Activated CD4-positive, alpha-beta T cell treated with anti-CD3 and anti-CD28 coated beads for 36 hours (primary cell): ENCODE measurements around the gene SRL. TPM values are rescaled to one million over a fixed set of nuclear protein-coding genes. Genes with fewer than 3 reads are reported as not detected.
A peak's percentile ranks its signal among the peaks of the same experiment; 100 is the strongest.

Experiments
- ATAC-seq: fragments of 200-7000 bp; cut with Tn5 transposase; one replicate; pipeline ENCODE4 v1.10.0; 2021; ENCODE audit warnings: mild to moderate bottlenecking, moderate library complexity
- CTCF ChIA-PET: fragments of 350-600 bp; sonication (Branson Sonifier 250); formaldehyde crosslinking; loops from one replicate; lab custom pipeline; 2021; ENCODE audit warnings: antibody characterized with exemption; lab: Charles Lee
- POLR2A ChIA-PET: fragments of 350-600 bp; sonication (Branson Sonifier 250); formaldehyde crosslinking; loops from one replicate; lab custom pipeline; 2021; ENCODE audit warnings: antibody characterized with exemption, inconsistent platforms; lab: Charles Lee
- DNase-seq: peaks from one replicate; pipeline ENCODE4 v3.0.0-alpha.2; 2020
- H3K27ac Mint-ChIP-seq: one replicate; pipeline ENCODE4 v1.8.0; 2021; ENCODE audit warnings: mixed read lengths
- H3K27me3 Mint-ChIP-seq: one replicate; pipeline ENCODE4 v1.8.0; 2021; ENCODE audit warnings: mixed read lengths
- H3K36me3 Mint-ChIP-seq: one replicate; pipeline ENCODE4 v1.8.0; 2021; ENCODE audit warnings: low read depth, mixed read lengths
- H3K4me1 Mint-ChIP-seq: one replicate; pipeline ENCODE4 v1.8.0; 2021; ENCODE audit warnings: mixed read lengths
- H3K4me3 Mint-ChIP-seq: one replicate; pipeline ENCODE4 v1.8.0; 2021; ENCODE audit warnings: mild to moderate bottlenecking, moderate library complexity, mixed read lengths
- H3K9me3 Mint-ChIP-seq: one replicate; pipeline ENCODE4 v1.8.0; 2021; ENCODE audit warnings: low read depth, mixed read lengths
- intact Hi-C, 2 experiments: fragments of 100-400 bp; cut with DNase I in 1 of 2; cut with micrococcal nuclease in 1 of 2; formaldehyde crosslinking; loops; one replicate each; pipeline versions ENCODE4 v1.14.2 to v1.15.1; 2022 to 2024; cut with DNase I, micrococcal nuclease
- total RNA-seq, 2 experiments: library from RNA; stranded (reverse); gene quantifications; one replicate each; pipeline ENCODE4 v1.2.3, GENCODE V29; 2021

The SRL gene
- total RNA-seq, 2 experiments from 2014 or later, result not detected

DNA sequence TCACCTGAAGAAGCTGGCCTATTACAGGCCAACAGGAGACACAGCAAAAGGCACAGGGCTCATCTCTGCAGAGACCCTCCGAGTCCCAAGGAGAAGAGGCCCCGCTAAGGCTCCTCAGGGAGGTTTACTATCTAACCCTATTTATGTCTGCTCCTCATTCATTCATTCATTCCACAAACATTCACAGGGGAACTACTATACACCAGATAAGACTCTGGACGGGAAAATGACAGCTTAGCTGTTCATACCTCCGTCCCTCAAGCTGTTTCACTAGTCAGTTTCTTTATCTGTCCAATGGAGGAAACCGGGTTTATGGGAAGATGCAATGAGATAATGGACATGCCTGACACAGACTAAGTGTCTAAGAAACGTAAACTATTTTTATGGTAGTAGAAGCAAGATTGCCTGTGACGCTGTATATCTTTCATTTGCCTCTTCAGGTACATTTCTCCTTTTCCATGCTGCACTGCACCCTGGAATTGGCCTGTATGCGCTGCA lies 62.1 kb downstream of the SRL start:
- no peak overlapping the region for H3K27ac Mint-ChIP-seq
- POLR2A ChIA-PET, result no interaction called here
- CTCF ChIA-PET, result interaction anchor here (0.6 to 1.0 kb wide), 3 partner anchors 32 to 74 kb away, joined by 3 to 5 read pairs (median 4); no protein-coding TSS in a partner anchor
- intact Hi-C loops, result loop anchor here in 1 of 2 experiments (5.0 kb wide), 1 partner anchor 568 kb away; the partner anchor contains the start of gene SLX4
- no peak overlapping the region for H3K4me3 Mint-ChIP-seq
- H3K36me3 Mint-ChIP-seq, result no peaks in the 10 kb centered on the region
- peaks cover 7% of the 10 kb centered on the region for H3K4me1 Mint-ChIP-seq
- no peaks in the 10 kb centered on the region for H3K9me3 Mint-ChIP-seq
- DNase-seq (no peak), ATAC-seq (no peak)
- H3K27me3 Mint-ChIP-seq, result peaks cover 3% of the 10 kb centered on the region

DNA sequence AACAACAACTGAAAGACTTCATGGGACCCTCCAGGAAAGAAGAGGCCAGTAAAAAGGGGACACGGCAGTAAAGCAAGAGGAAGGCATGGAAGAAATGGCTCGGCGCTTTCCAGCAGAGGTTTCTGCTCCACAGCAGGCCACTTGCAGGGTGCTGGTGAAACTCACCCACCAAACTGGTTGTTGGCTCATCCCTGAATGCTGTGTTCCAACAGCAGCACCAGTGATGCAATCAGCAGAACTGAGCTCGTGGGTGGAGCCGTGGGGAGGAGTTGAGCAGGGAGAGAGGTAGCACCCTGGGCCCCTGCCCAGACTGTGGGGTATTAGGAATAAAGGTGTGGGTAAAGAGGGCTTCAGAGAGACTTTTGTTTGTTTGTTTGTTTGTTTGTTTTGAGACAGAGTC lies 62.9 kb downstream of the SRL start:
- no peaks in the 10 kb centered on the region for H3K36me3 Mint-ChIP-seq
- CTCF ChIA-PET, result interaction anchor here (0.7 to 1.0 kb wide), 2 partner anchors 16 to 75 kb away, joined by 3 read pairs; no protein-coding TSS in a partner anchor
- peaks cover 4% of the 10 kb centered on the region for H3K4me1 Mint-ChIP-seq

DNA sequence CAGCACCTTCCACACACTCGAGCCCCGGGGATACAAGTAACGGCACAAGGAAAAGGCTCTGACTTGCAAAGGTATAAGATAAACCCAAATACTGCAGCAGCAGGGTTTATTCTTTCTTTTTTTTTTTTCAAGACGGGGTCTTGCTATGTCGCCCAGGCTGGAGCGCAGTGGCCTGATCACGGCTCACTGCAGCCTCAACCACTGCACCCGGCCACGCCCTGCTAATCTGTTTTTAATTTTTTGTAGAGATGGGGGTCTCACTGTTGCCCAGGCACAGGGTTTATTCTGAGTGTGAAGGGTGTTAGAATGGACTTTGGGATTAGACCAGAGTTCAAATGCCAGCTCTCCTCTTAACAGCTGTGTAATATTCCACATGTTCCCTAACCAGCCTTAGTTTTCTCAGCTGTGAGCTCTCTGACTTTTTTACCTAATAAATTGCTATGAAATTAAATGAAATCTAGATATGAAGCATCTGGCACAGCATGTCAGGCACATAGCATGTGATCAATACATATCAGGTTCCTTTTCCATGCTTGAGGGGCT lies 63.3 kb downstream of the SRL start:
- CTCF ChIA-PET, result interaction anchor here (0.7 to 1.0 kb wide), 2 partner anchors 16 to 75 kb away, joined by 3 read pairs; no protein-coding TSS in a partner anchor
- ATAC-seq, result no peak
- Mint-ChIP-seq H3K4me3 (no peak overlapping the region), H3K36me3 (no peaks in the 10 kb centered on the region), H3K9me3 (no peaks in the 10 kb centered on the region), H3K27ac (no peak overlapping the region), H3K27me3 (peaks cover 3% of the 10 kb centered on the region), H3K4me1 (peaks cover 4% of the 10 kb centered on the region)
- intact Hi-C loops, result no loop called here
- POLR2A ChIA-PET, result no interaction called here
- DNase-seq, result no peak

More for the DNA sequence above, 62.9 kb downstream of the SRL start:
- intact Hi-C loops, result no loop called here
- no peak for DNase-seq
- no peak overlapping the region for H3K4me3 Mint-ChIP-seq
- no peak overlapping the region for H3K27ac Mint-ChIP-seq
- H3K27me3 Mint-ChIP-seq, result peaks cover 3% of the 10 kb centered on the region
- H3K9me3 Mint-ChIP-seq, result no peaks in the 10 kb centered on the region
- POLR2A ChIA-PET, result no interaction called here
- no peak for ATAC-seq

DNA sequence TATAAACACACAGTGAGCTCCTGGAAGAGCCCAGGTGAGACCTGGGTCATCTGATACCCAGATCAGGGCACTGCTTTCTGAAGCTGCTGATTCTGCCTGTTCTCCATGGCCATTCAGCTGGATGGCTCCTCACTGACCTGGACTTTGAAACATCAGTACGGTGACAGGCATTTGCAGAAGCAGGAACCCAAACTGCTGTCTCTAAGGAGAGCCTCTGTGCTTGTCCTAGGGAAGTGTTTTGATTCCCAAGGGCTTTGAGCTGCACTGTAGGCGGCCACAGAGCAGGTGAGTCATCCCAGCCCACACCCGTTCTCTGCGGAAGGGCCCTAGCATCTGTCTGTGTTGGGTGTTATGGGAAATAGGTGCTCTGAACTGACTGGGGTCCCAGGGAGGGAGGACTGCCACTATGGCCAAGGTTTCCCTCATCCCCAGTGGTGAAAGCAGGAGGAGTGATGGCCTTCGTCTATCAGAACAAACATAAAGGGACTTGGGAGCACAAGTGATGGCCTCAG lies 64.9 kb downstream of the SRL start:
- Mint-ChIP-seq H3K9me3 (no peaks in the 10 kb centered on the region), H3K27ac (no peak overlapping the region), H3K4me1 (peaks cover 6% of the 10 kb centered on the region), H3K27me3 (peaks cover 3% of the 10 kb centered on the region), H3K36me3 (no peaks in the 10 kb centered on the region), H3K4me3 (no peak overlapping the region)
- ChIA-PET POLR2A (no interaction called here), CTCF (interaction anchor here (0.6 to 0.7 kb wide), 2 partner anchors 671 to 1298 kb away, joined by 3 read pairs; no protein-coding TSS in a partner anchor)
- DNase-seq, result peak; percentile 22
- ATAC-seq, result peak; percentile 78
- intact Hi-C loops, result no loop called here

DNA sequence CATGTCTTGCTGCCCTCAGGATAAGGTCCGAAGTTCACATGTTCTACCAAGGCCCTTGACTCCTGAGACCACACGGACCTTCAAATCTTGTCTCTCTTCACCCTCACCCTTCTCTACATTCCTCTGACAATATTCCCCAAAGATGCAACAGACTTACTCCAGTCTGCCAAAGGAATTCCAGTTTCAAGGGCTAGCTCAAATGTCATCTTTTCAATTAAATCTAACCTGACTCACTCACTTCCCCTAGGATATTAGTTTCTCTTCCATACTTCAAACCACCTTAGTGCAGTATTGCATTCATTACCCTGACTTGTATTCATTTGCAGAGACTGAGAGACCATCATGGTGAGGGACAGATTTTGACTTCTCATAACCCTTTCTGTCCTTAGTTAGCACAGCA lies 66.0 kb downstream of the SRL start:
- intact Hi-C loops, result no loop called here
- DNase-seq, result no peak
- H3K9me3 Mint-ChIP-seq, result no peaks in the 10 kb centered on the region
- ChIA-PET POLR2A (interaction anchor here (0.7 kb wide), 1 partner anchor 302 kb away, joined by 5 read pairs; no protein-coding TSS in a partner anchor), CTCF (interaction anchor here (0.8 kb wide), 1 partner anchor 24 kb away, joined by 4 read pairs; no protein-coding TSS in a partner anchor)
- peaks cover 6% of the 10 kb centered on the region for H3K4me1 Mint-ChIP-seq
- H3K36me3 Mint-ChIP-seq, result no peaks in the 10 kb centered on the region
- peaks cover 3% of the 10 kb centered on the region for H3K27me3 Mint-ChIP-seq
- no peak for ATAC-seq
- no peak overlapping the region for H3K27ac Mint-ChIP-seq
- no peak overlapping the region for H3K4me3 Mint-ChIP-seq

DNA sequence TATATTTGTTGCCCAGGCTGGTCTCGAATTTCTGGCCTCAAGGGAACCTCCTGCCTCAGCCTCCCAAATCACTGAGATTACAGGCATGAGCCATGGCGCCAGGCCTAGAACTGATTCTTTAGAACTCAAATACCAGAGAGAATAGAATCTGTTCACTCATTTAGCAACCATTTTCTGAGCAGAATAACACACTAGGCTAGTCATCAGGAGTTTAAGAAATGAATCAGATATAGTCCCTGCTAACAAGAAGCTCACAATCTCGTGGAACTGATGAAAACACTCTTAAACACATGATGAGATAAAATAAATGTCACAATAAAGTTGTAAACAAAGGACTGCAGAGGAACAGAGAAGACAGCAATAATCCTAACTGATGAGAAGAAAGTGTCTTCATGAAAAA lies 69.8 kb downstream of the SRL start:
- H3K4me1 Mint-ChIP-seq, result peaks cover 4% of the 10 kb centered on the region
- no peaks in the 10 kb centered on the region for H3K9me3 Mint-ChIP-seq
- ATAC-seq (peak; percentile 80), DNase-seq (peak; percentile 37)
- no peaks in the 10 kb centered on the region for H3K36me3 Mint-ChIP-seq
- no peaks in the 10 kb centered on the region for H3K27me3 Mint-ChIP-seq
- H3K27ac Mint-ChIP-seq, result peak overlapping the region; percentile 17
- POLR2A ChIA-PET, result no interaction called here
- intact Hi-C loops, result no loop called here
- no peak overlapping the region for H3K4me3 Mint-ChIP-seq
- CTCF ChIA-PET, result no interaction called here

DNA sequence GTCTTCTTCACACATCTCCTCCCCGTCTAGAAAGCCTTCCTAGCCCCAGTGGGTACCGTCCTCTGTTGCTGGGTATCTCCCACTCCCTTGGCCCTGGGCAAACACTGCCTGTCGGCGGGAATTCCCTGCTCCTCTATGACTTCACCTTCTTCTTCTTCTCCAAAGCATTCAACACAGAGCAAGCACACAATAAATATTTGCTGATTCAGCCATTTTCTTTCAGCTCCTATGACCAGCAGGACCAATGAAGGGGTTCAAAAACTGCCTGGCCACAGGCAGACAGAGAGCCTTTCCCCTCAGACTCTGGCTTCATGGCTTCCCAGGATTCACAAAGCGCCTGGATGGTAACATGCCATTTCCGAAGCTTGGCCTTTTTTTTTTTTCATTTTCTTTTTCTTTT lies 72.5 kb downstream of the SRL start:
- Mint-ChIP-seq H3K36me3 (no peaks in the 10 kb centered on the region), H3K4me3 (no peak overlapping the region), H3K4me1 (peaks cover 3% of the 10 kb centered on the region), H3K27ac (no peak overlapping the region), H3K9me3 (no peaks in the 10 kb centered on the region), H3K27me3 (no peaks in the 10 kb centered on the region)
- DNase-seq (no peak), ATAC-seq (no peak)
- ChIA-PET CTCF (no interaction called here), POLR2A (no interaction called here)
- intact Hi-C loops, result no loop called here

DNA sequence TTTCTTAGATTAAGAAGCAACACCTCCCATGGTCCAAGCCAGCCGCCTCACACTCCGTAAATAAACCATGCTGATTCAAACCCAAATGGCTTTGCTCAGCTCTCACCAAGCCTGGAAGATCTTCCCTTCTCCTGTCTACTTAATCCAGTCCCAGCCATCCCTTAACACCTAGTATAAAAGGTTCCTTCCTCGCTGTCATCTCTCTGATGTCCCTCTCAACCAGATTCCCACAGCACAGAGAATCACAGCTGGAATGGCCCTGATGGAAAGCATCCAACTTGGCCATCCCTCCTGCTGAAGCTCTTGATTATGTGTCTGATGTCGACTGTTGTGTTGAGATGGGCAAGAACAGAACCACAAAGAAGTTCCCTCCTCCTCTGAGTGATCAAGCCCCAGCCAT lies 75.1 kb downstream of the SRL start:
- intact Hi-C loops, result no loop called here
- H3K4me3 Mint-ChIP-seq, result no peak overlapping the region
- H3K4me1 Mint-ChIP-seq, result no peaks in the 10 kb centered on the region
- H3K9me3 Mint-ChIP-seq, result no peaks in the 10 kb centered on the region
- ChIA-PET POLR2A (no interaction called here), CTCF (interaction anchor here (0.6 kb wide), 1 partner anchor 120 kb away, joined by 4 read pairs; no protein-coding TSS in a partner anchor)
- ATAC-seq, result no peak
- H3K27ac Mint-ChIP-seq, result no peak overlapping the region
- DNase-seq, result no peak
- H3K36me3 Mint-ChIP-seq, result no peaks in the 10 kb centered on the region
- H3K27me3 Mint-ChIP-seq, result no peaks in the 10 kb centered on the region

DNA sequence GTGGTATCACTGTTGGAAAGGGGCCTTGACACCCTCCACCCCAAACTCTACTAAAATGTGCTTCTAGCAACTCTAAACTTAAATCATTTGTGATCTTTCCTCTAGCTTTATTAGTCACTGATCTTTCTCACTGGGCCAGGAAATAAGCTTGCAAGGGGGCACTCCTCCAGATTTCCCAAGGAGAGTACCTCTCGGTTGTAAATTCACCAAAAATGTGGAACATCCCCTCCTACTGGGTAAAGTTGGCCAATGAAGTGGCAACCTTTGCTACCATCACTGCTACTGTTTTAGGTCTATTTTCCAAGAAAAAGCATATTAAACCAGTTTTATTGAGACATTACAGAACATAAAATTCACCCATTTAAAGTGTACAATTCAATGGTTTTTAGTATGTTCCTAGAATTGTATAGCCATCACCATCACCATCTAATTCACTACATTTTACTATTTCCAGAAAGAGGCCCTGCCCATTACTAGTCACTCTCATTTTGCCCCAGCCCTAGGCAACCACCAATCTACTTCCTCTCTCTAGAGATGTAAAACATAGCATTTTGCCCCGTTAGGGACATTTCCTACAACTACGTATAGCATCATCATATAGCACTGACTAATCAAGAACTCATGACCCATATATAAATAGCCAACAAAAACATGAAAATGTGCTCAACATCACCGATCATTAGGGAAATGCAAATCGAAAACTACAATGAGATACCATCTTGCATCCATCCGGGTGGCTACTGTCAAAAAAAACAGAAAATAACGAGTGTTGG lies 81.0 kb downstream of the SRL start:
- peak; percentile 12 for DNase-seq
- POLR2A ChIA-PET, result interaction anchor here (0.6 kb wide), 1 partner anchor 208 kb away, joined by 4 read pairs; no protein-coding TSS in a partner anchor

DNA sequence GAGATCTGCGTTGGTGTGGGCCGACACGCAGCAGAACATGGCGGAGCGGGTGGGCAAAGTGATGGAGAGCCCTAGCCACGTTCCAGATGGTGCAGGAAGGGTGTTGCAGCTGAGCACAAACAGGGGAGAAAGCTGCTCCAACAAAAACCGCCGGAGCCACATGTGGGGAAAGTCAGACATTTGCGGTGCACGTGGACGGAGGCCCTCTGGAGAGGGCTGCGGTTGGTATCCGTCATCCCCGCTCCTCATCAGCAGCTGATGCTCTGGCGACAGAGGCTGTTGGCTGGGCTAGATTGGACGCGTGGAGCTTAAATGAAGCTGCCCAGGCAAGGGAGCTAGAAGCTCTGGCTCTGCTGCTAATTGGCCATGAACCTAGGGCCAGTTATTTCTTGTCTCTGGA lies 82.2 kb downstream of the SRL start:
- Mint-ChIP-seq H3K9me3 (no peaks in the 10 kb centered on the region), H3K27ac (no peak overlapping the region), H3K27me3 (no peaks in the 10 kb centered on the region), H3K4me1 (peaks cover 7% of the 10 kb centered on the region), H3K4me3 (no peak overlapping the region), H3K36me3 (no peaks in the 10 kb centered on the region)
- DNase-seq (no peak), ATAC-seq (no peak)
- POLR2A ChIA-PET, result no interaction called here
- intact Hi-C loops, result no loop called here
- CTCF ChIA-PET, result interaction anchor here (0.6 kb wide), 1 partner anchor 221 kb away, joined by 3 read pairs; no protein-coding TSS in a partner anchor

More for the DNA sequence above, 81.0 kb downstream of the SRL start:
- Mint-ChIP-seq H3K4me3 (no peak overlapping the region), H3K9me3 (no peaks in the 10 kb centered on the region), H3K36me3 (no peaks in the 10 kb centered on the region), H3K27ac (no peak overlapping the region), H3K27me3 (no peaks in the 10 kb centered on the region), H3K4me1 (peaks cover 7% of the 10 kb centered on the region)
- peak; percentile 94 for ATAC-seq
- CTCF ChIA-PET, result no interaction called here
- intact Hi-C loops, result no loop called here
